Endothelial cell of umbilical vein (primary cell): Measurements from ENCODE around the gene CEP19. TPM values are rescaled to one million over a fixed set of nuclear protein-coding genes. Genes with fewer than 3 reads are reported as not detected.
"Not testable (repeated sequence)": the region's sequence is repeated elsewhere in the genome, so short reads cannot be mapped to it uniquely, and the experiment has no call there.

ENCODE experiments used
- BruUV-seq: library from RNA; stranded (reverse); fragments of 400-500 nt; replicated peaks from 2 replicates; lab custom pipeline; 2021; lab: Mats Ljungman, UMichigan
- CTCF ChIA-PET: fragments of 300-600, 350-600 bp; sonication (Branson Sonifier 250); formaldehyde crosslinking; loops from one replicate; lab custom pipeline; 2021; ENCODE audit warnings: antibody characterized with exemption, inconsistent platforms; lab: Charles Lee
- POLR2A ChIA-PET: fragments of 300-600, 350-600 bp; sonication (Branson Sonifier 250); formaldehyde crosslinking; loops from one replicate; lab custom pipeline; 2021; ENCODE audit warnings: antibody characterized with exemption, inconsistent platforms; lab: Charles Lee
- DNase-seq: peaks from one replicate; pipeline ENCODE4 v3.0.0-alpha.2; 2011; ENCODE audit warnings: low read depth, low spot score
- FAIRE-seq: peaks from 2 replicates; lab custom pipeline; 2011; peaks lifted over from hg19 to GRCh38; lab: Jason Lieb, UNC
- H2AFZ ChIP-seq: 2 replicates; pipeline ENCODE4 v1.6.0; 2012; ENCODE audit warnings: low read depth, low read length, control low read depth, inconsistent platforms
- H3K27ac ChIP-seq: 2 replicates; pipeline ENCODE4 v1.5.1; 2011; ENCODE audit warnings: low read depth, mild to moderate bottlenecking, control low read depth, low read length, moderate library complexity; ENCODE audit not compliant: insufficient read depth
- H3K27me3 ChIP-seq, 2 experiments: 2 replicates each; pipeline versions ENCODE4 v1.6.0 to v1.6.1; 2011; ENCODE audit warnings: low read length in 2 of 2, mixed read lengths in 1 of 2; ENCODE audit not compliant: control insufficient read depth in 2 of 2, insufficient read depth in 2 of 2
- H3K36me3 ChIP-seq, 2 experiments: 2 replicates in 1 of 2; 3 replicates in 1 of 2; pipeline ENCODE4 v1.5.1; 2011; ENCODE audit warnings: low read length in 2 of 2, mild to moderate bottlenecking in 1 of 2, moderate library complexity in 1 of 2; ENCODE audit not compliant: control insufficient read depth in 2 of 2, insufficient read depth in 2 of 2; ENCODE audit errors: extremely low read depth in 1 of 2
- H3K4me1 ChIP-seq: 3 replicates; pipeline ENCODE4 v1.5.1; 2011; ENCODE audit warnings: mild to moderate bottlenecking, low read length; ENCODE audit not compliant: control insufficient read depth, insufficient read depth; ENCODE audit errors: extremely low read depth
- H3K4me2 ChIP-seq: 2 replicates; pipeline ENCODE4 v1.6.1; 2011; ENCODE audit warnings: low read length, control low read depth, mixed read lengths; ENCODE audit not compliant: insufficient read depth
- H3K4me3 ChIP-seq, 3 experiments: fragments of 200-600 bp in 1 of 3; sonication (generic), shearing (Covaris generic) in 1 of 3; replicated peaks in 1 of 3; 2 replicates each; pipeline ENCODE4 v1.5.1; 2011 to 2016; ENCODE audit warnings: control low read depth in 3 of 3, low read length in 3 of 3, mild to moderate bottlenecking in 2 of 3, inconsistent platforms in 1 of 3, low read depth in 1 of 3, moderate library complexity in 1 of 3; ENCODE audit not compliant: insufficient read depth in 1 of 3
- H3K79me2 ChIP-seq: 2 replicates; pipeline ENCODE4 v1.6.0; 2012; ENCODE audit warnings: low read length, inconsistent platforms; ENCODE audit not compliant: control insufficient read depth, insufficient read depth
- H3K9ac ChIP-seq: replicated peaks from 2 replicates; pipeline ENCODE3; 2011; ENCODE audit warnings: low read length, control low read depth; ENCODE audit not compliant: insufficient read depth; ENCODE audit errors: extremely low read depth
- H3K9me1 ChIP-seq: replicated peaks from 3 replicates; pipeline ENCODE4 v1.6.0; 2011; ENCODE audit warnings: mild to moderate bottlenecking, low read length; ENCODE audit not compliant: control insufficient read depth, insufficient read depth; ENCODE audit errors: extremely low read depth
- H3K9me3 ChIP-seq: replicated peaks from 2 replicates; pipeline ENCODE4 v1.5.1; 2012; ENCODE audit warnings: low read length, inconsistent platforms; ENCODE audit not compliant: control insufficient read depth, insufficient read depth
- H4K20me1 ChIP-seq: replicated peaks from 2 replicates; pipeline ENCODE3; 2011; ENCODE audit warnings: mild to moderate bottlenecking, low read length; ENCODE audit not compliant: control insufficient read depth, insufficient read depth; ENCODE audit errors: extremely low read depth
- EZH2 ChIP-seq: IDR thresholded peaks from 2 replicates; pipeline ENCODE4 v1.6.1; 2012; ENCODE audit warnings: borderline replicate concordance, low read depth, mild to moderate bottlenecking, moderate library complexity, low read length, inconsistent platforms; ENCODE audit not compliant: severe bottlenecking
- MAX ChIP-seq: IDR thresholded peaks from 2 replicates; pipeline ENCODE4 v1.6.1; 2011; ENCODE audit not compliant: insufficient read depth, insufficient read length
- POLR2A ChIP-seq: IDR thresholded peaks from 2 replicates; pipeline ENCODE4 v1.6.1; 2012; ENCODE audit warnings: low read depth, mild to moderate bottlenecking, control low read depth, low read length
- dilution Hi-C: fragments of 300-500 bp; cut with MboI; formaldehyde crosslinking; loops from one replicate; pipeline ENCODE4 v1.15.0; 2019; ENCODE audit warnings: low sequenced_read_pairs; ENCODE audit not compliant: extremely low pct_ligation_motif_present
- intact Hi-C: fragments of 100-400 bp; cut with micrococcal nuclease; formaldehyde crosslinking; loops from one replicate; pipeline ENCODE4 v1.10.0; 2022
- polyA plus RNA-seq, 4 experiments: library from polyadenylated mRNA; depleted of rRNA in 3 of 4; stranded (reverse) in 3 of 4; unstranded in 1 of 4; fragments of >200 nt; gene quantifications; 2 replicates each; pipeline versions ENCODE4 v1.2.1 to v1.2.3, GENCODE V29; 2011 to 2012; ENCODE audit warnings: missing spikeins in 1 of 4
- total RNA-seq: library from RNA; stranded (reverse); gene quantifications from 2 replicates; pipeline ENCODE4 v1.2.3, GENCODE V29; 2021

Gene CEP19
- total and polyA plus RNA-seq, 2 donors (not counting 3 experiments of a cell fraction or from before 2014, with no cell fraction given): 0.87 to 1.6 TPM

GRCh38 chr3:196749125-196749524 is 37.1 kb upstream of the CEP19 start:
- no peaks in the 10 kb centered on the region for H3K4me1 ChIP-seq
- H3K9me3 ChIP-seq: no peaks in the 10 kb centered on the region
- dilution Hi-C loops: no loop called here
- no peak for FAIRE-seq
- H2AFZ ChIP-seq: no peak overlapping the region
- peaks cover 0 to 2% of the 10 kb centered on the region in 2 experiments for H3K36me3 ChIP-seq
- ChIA-PET POLR2A (no interaction called here), CTCF (no interaction called here)
- H3K4me2 ChIP-seq: no peak overlapping the region
- no peak for TF ChIP-seq MAX
- no peak for TF ChIP-seq POLR2A
- TF ChIP-seq EZH2: no peak
- H4K20me1 ChIP-seq: peaks cover 4% of the 10 kb centered on the region
- H3K9ac ChIP-seq: no peak overlapping the region
- intact Hi-C loops: no loop called here
- H3K9me1 ChIP-seq: no peaks in the 10 kb centered on the region
- H3K4me3 ChIP-seq: no peak overlapping the region
- no peak for DNase-seq
- no TSS peak for BruUV-seq
- peaks cover 87% of the 10 kb centered on the region for H3K79me2 ChIP-seq
- H3K27me3 ChIP-seq: no peaks in the 10 kb centered on the region
- no peak overlapping the region for H3K27ac ChIP-seq

- H3K4me2 ChIP-seq, H3K27me3 ChIP-seq, H3K36me3 ChIP-seq, BruUV-seq, dilution Hi-C loops, H3K27ac ChIP-seq, H3K9me1 ChIP-seq, CTCF ChIA-PET, H3K9me3 ChIP-seq, FAIRE-seq, H2AFZ ChIP-seq, DNase-seq, POLR2A ChIA-PET, H3K9ac ChIP-seq, H3K4me1 ChIP-seq, H3K4me3 ChIP-seq, H4K20me1 ChIP-seq: not testable (repeated sequence)
- H3K79me2 ChIP-seq: peaks cover 82% of the 10 kb centered on the region
- intact Hi-C loops: loop anchor here (5.0 kb wide), 1 partner anchor 1301 kb away; the partner anchor contains the start of gene ACAP2
Observed at GRCh38 chr3:196743569-196743968, 31.5 kb upstream of the CEP19 start.
